HepG2 (cell line): ENCODE measurements around the gene PRKCE. TPM values are rescaled to one million over a fixed set of nuclear protein-coding genes. Genes with fewer than 3 reads are reported as not detected.

Source experiments
- ATF7 ChIP-seq, 2 experiments: fragments of 450-650 bp in 1 of 2; sonication (generic) in 1 of 2; formaldehyde crosslinking in 1 of 2; IDR thresholded peaks; 2 replicates each; pipeline versions ENCODE4 v1.4.0 to v1.6.1; 2016 to 2020; ENCODE audit warnings: antibody characterized with exemption in 1 of 2, mild to moderate bottlenecking in 1 of 2, missing genetic modification reagents in 1 of 2
- KIAA2018 ChIP-seq: sonication (generic); formaldehyde crosslinking; IDR thresholded peaks from 2 replicates; pipeline ENCODE4 v1.5.0; 2020; ENCODE audit warnings: mild to moderate bottlenecking, missing genetic modification reagents, borderline replicate concordance
- PAXIP1 ChIP-seq: sonication (generic); formaldehyde crosslinking; conservative IDR thresholded peaks from 2 replicates; pipeline ENCODE4 v1.4.0; 2020; ENCODE audit warnings: mild to moderate bottlenecking, missing genetic modification reagents, moderate library complexity
- POLR2AphosphoS5 ChIP-seq: IDR thresholded peaks from 2 replicates; pipeline ENCODE4 v1.6.1; 2012; ENCODE audit warnings: low read depth, low read length
- REL ChIP-seq: sonication (generic); formaldehyde crosslinking; conservative IDR thresholded peaks from 2 replicates; pipeline ENCODE4 v1.8.0; 2022; ENCODE audit warnings: mild to moderate bottlenecking, missing genetic modification reagents, moderate library complexity
- RFX5 ChIP-seq: IDR thresholded peaks from 2 replicates; pipeline ENCODE4 v1.6.1; 2011; ENCODE audit warnings: low read depth, low read length, improper control_type of control experiment
- RXRA ChIP-seq: sonication (generic); formaldehyde crosslinking; IDR thresholded peaks from 2 replicates; pipeline ENCODE4 v1.5.1; 2020; ENCODE audit warnings: missing genetic modification reagents
- ZNF552 ChIP-seq: sonication (generic); formaldehyde crosslinking; IDR thresholded peaks from 2 replicates; pipeline ENCODE4 v1.9.0; 2022; ENCODE audit warnings: missing genetic modification reagents, mild to moderate bottlenecking, borderline replicate concordance
- ZNF564 ChIP-seq: sonication (generic); formaldehyde crosslinking; IDR thresholded peaks from 2 replicates; pipeline ENCODE4 v1.8.1; 2023; ENCODE audit warnings: mild to moderate bottlenecking, missing genetic modification reagents
- ZNF720 ChIP-seq: sonication (generic); formaldehyde crosslinking; IDR thresholded peaks from 2 replicates; pipeline ENCODE4 v1.4.0; 2020; ENCODE audit warnings: missing genetic modification reagents
- polyA plus RNA-seq, 8 experiments: library from polyadenylated mRNA; depleted of rRNA in 3 of 8; stranded (reverse) in 7 of 8; unstranded in 1 of 8; fragments of >200 nt; fragmentation: Illumina TruSeq in 4 of 8; extraction: Trizol in 4 of 8; gene quantifications; 2 replicates each; pipeline versions ENCODE4 v1.2.1 to v1.2.3, GENCODE V29; 2011 to 2016; ENCODE audit warnings: low read depth in 4 of 8, missing spikeins in 1 of 8, mixed read lengths in 1 of 8; ENCODE audit not compliant: insufficient read depth in 1 of 8
- total RNA-seq, 5 experiments: library from RNA; depleted of rRNA; stranded (reverse); fragments of >200 nt; fragmentation: Illumina TruSeq; extraction: Trizol; gene quantifications; 2 replicates each; pipeline ENCODE4 v1.2.3, GENCODE V29; 2016; ENCODE audit warnings: low read depth in 1 of 5
- TF ChIP-seq, protein P1 (sequence below): sonication (generic); formaldehyde crosslinking; IDR thresholded peaks from 2 replicates; pipeline ENCODE4 v1.4.0; 2020; ENCODE audit warnings: mild to moderate bottlenecking, low read depth, missing genetic modification reagents
- TF ChIP-seq, protein P2 (sequence below): sonication (generic); formaldehyde crosslinking; IDR thresholded peaks from 2 replicates; pipeline ENCODE4 v1.5.0; 2020; ENCODE audit warnings: mild to moderate bottlenecking, missing genetic modification reagents

PRKCE gene
- total and polyA plus RNA-seq, 2 of the 13 experiments (the other 11 are each of a cell fraction or from before 2014, with no cell fraction given) = 1.0 to 3.9 TPM

- TF ChIP-seq KIAA2018 (CRISPR knock-in tag) (no peak), RFX5 (no peak), PAXIP1 (CRISPR knock-in tag) (no peak; the same call in 1 of the 2 replicates), ZNF720 (CRISPR knock-in tag) (no peak), ZNF564 (CRISPR knock-in tag) (peak; percentile 55; the same call in 1 of the 2 replicates), POLR2AphosphoS5 (peak; percentile 94), ZNF552 (CRISPR knock-in tag) (no peak), REL (CRISPR knock-in tag) (no peak), ATF7 (IDR thresholded peaks at IDR 0.05) (no peak), ATF7 (CRISPR knock-in tag; IDR thresholded peaks at IDR 0.05) (no peak; the same call in 1 of the 2 replicates), RXRA (CRISPR knock-in tag) (peak; percentile 43; the same call in 1 of the 2 replicates)
- TF ChIP-seq, protein P1, sequence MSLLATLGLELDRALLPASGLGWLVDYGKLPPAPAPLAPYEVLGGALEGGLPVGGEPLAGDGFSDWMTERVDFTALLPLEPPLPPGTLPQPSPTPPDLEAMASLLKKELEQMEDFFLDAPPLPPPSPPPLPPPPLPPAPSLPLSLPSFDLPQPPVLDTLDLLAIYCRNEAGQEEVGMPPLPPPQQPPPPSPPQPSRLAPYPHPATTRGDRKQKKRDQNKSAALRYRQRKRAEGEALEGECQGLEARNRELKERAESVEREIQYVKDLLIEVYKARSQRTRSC = no peak
- TF ChIP-seq, protein P2, sequence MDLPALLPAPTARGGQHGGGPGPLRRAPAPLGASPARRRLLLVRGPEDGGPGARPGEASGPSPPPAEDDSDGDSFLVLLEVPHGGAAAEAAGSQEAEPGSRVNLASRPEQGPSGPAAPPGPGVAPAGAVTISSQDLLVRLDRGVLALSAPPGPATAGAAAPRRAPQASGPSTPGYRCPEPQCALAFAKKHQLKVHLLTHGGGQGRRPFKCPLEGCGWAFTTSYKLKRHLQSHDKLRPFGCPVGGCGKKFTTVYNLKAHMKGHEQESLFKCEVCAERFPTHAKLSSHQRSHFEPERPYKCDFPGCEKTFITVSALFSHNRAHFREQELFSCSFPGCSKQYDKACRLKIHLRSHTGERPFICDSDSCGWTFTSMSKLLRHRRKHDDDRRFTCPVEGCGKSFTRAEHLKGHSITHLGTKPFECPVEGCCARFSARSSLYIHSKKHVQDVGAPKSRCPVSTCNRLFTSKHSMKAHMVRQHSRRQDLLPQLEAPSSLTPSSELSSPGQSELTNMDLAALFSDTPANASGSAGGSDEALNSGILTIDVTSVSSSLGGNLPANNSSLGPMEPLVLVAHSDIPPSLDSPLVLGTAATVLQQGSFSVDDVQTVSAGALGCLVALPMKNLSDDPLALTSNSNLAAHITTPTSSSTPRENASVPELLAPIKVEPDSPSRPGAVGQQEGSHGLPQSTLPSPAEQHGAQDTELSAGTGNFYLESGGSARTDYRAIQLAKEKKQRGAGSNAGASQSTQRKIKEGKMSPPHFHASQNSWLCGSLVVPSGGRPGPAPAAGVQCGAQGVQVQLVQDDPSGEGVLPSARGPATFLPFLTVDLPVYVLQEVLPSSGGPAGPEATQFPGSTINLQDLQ (CRISPR knock-in tag) = no peak
These were observed 40.2 kb upstream of the PRKCE start, which contains the start of gene SRBD1 (continued) for GRCh38 chr2:45611020-45611859.
